Thyroid gland (tissue), 4 donors: ENCODE measurements around the gene GFER. TPM values are rescaled to one million over a fixed set of nuclear protein-coding genes. Genes with fewer than 3 reads are reported as not detected.

ENCODE experiments used
- DNase-seq, 2 donors: peaks; one replicate each; pipeline ENCODE4 v3.0.0-alpha.2; 2019
- H3K27ac ChIP-seq, 3 donors: fragments of 200-600 bp; sonication (generic); 1 replicate in 2 of 3; 2 replicates in 1 of 3; pipeline ENCODE4 v1.5.1; 2016 to 2019; ENCODE audit warnings: mild to moderate bottlenecking in 1 of 3, moderate library complexity in 1 of 3
- H3K27me3 ChIP-seq: fragments of 200-600 bp; sonication (generic); one replicate; pipeline ENCODE4 v1.5.1; 2019
- H3K36me3 ChIP-seq, 2 donors: fragments of 200-600 bp; sonication (generic); one replicate each; pipeline ENCODE4 v1.5.1; 2016 to 2019
- H3K4me1 ChIP-seq, 2 donors: fragments of 200-600 bp; sonication (generic); one replicate each; pipeline ENCODE4 v1.5.1; 2017 to 2019
- H3K4me3 ChIP-seq, 3 donors: fragments of 200-600 bp; sonication (generic); replicated peaks in 1 of 3; 1 replicate in 2 of 3; 2 replicates in 1 of 3; pipeline ENCODE4 v1.5.1; 2016; ENCODE audit warnings: mild to moderate bottlenecking in 1 of 3
- H3K9me3 ChIP-seq: fragments of 200-600 bp; sonication (generic); one replicate; pipeline ENCODE4 v1.5.1; 2017
- CTCF ChIP-seq, 6 experiments: fragments of 200-600 bp in 3 of 6; fragments of 450-650 bp in 3 of 6; sonication (generic) in 3 of 6; IDR thresholded peaks; one replicate each; pipeline ENCODE4 v1.5.1; 2016 to 2019; ENCODE audit warnings: antibody characterized with exemption in 6 of 6, mild to moderate bottlenecking in 2 of 6, inconsistent platforms in 1 of 6, moderate library complexity in 1 of 6
- POLR2A ChIP-seq, 2 donors: fragments of 450-650 bp; IDR thresholded peaks; one replicate each; pipeline ENCODE4 v1.6.1; 2017; ENCODE audit warnings: antibody characterized with exemption in 2 of 2, mild to moderate bottlenecking in 2 of 2, moderate library complexity in 1 of 2
- WGBS, 2 donors: methylation state at CpG; one replicate each; pipeline ENCODE4 v1.1.5; 2017; 5-methylcytosine and 5-hydroxymethylcytosine counted together
- intact Hi-C: fragments of 100-400 bp; cut with DNase I; formaldehyde crosslinking; loops from one replicate; pipeline ENCODE4 v1.15.1; 2023
- total RNA-seq, 4 donors: library from RNA; depleted of rRNA; stranded (reverse); fragments of >200 nt; gene quantifications; one replicate each; pipeline ENCODE4 v1.2.3, GENCODE V29; 2016

The GFER gene
- total RNA-seq, 4 donors from 2014 or later: 7.8 to 37.2 (median 22.3) TPM

GRCh38 chr16:1977875-1978268 is 6.1 kb upstream of the GFER start:
- TF ChIP-seq CTCF (IDR thresholded peaks at IDR 0.05) (no peak), POLR2A (IDR thresholded peaks at IDR 0.05) (no peak)
- Histone ChIP-seq H3K9me3 (no peaks in the 10 kb centered on the region), H3K36me3 (peaks cover 43 to 50% of the 10 kb centered on the region in 2 donors), H3K4me1 (peaks cover 1 to 13% of the 10 kb centered on the region in 2 donors), H3K27ac (no peak overlapping the region), H3K27me3 (peaks cover 13% of the 10 kb centered on the region), H3K4me3 (no peak overlapping the region)
- DNase-seq: no peak
- WGBS, 2 donors: 93 to 95% methylated on average over 10 to 13 of the region's 18 CpGs
- intact Hi-C loops: no loop called here

GRCh38 chr16:1978476-1979120 is 5.4 kb upstream of the GFER start:
- TF ChIP-seq POLR2A (IDR thresholded peaks at IDR 0.05): no peak
- no peak for TF ChIP-seq CTCF (IDR thresholded peaks at IDR 0.05)
- Histone ChIP-seq H3K4me1 (peaks cover 5 to 13% of the 10 kb centered on the region in 2 donors), H3K27ac (no peak overlapping the region), H3K4me3 (no peak overlapping the region), H3K36me3 (peaks cover 43 to 50% of the 10 kb centered on the region in 2 donors), H3K9me3 (no peaks in the 10 kb centered on the region), H3K27me3 (peaks cover 13% of the 10 kb centered on the region)
- intact Hi-C loops: no loop called here
- DNase-seq: no peak
- WGBS, 2 donors: 76 to 97% methylated on average over 5 to 13 of the region's 37 CpGs

DNA sequence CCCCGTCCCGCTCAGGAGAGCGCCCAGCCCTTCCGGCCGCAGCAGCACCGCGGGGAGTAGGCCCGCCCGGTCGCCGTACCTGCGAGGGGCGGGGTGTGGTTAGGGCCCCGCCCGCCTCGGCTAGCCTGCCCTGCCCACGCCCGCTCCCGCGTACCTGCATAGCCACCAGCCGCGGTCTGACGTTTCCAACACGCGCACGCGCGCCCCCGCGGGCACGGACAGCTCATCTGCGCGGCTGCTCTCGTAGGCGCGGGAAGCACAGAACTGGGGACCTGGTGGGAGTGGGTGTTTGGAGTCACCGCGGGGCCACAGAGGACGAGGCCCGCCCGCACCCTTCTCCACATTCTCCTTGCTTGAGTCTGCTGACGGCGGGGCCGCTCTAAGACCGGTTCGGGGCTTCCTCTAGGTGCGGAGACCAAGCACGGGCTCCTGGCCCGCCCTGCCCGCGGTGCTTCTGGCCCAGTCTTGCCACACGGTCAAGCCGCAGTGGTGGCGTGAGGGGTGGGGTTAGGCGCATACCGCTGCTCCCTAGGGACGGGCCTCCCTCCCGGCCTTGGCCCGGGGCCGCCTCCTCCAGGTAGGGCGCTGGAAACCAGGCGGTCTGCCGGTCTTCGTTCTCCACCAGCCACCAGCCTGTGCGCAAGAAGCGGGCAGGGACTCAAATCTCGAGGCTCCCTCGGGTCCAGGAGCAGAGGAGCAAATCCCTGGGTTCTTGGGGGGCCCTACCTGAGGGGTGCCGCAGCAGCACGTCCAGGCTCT is 4.5 kb upstream of the GFER start:
- TF ChIP-seq CTCF (IDR thresholded peaks at IDR 0.05) (no peak), POLR2A (IDR thresholded peaks at IDR 0.05) (peak in 1 of 2 donors; percentile 12)
- Histone ChIP-seq H3K36me3 (peaks cover 42 to 45% of the 10 kb centered on the region in 2 donors), H3K9me3 (no peaks in the 10 kb centered on the region), H3K4me1 (peaks cover 5 to 15% of the 10 kb centered on the region in 2 donors), H3K27ac (no peak overlapping the region), H3K4me3 (no peak overlapping the region), H3K27me3 (peaks cover 13% of the 10 kb centered on the region)
- peak; percentile 30 to 54 for DNase-seq
- WGBS, 2 donors: 28 to 38% methylated on average over 11 to 43 of the region's 70 CpGs
- intact Hi-C loops: no loop called here

DNA sequence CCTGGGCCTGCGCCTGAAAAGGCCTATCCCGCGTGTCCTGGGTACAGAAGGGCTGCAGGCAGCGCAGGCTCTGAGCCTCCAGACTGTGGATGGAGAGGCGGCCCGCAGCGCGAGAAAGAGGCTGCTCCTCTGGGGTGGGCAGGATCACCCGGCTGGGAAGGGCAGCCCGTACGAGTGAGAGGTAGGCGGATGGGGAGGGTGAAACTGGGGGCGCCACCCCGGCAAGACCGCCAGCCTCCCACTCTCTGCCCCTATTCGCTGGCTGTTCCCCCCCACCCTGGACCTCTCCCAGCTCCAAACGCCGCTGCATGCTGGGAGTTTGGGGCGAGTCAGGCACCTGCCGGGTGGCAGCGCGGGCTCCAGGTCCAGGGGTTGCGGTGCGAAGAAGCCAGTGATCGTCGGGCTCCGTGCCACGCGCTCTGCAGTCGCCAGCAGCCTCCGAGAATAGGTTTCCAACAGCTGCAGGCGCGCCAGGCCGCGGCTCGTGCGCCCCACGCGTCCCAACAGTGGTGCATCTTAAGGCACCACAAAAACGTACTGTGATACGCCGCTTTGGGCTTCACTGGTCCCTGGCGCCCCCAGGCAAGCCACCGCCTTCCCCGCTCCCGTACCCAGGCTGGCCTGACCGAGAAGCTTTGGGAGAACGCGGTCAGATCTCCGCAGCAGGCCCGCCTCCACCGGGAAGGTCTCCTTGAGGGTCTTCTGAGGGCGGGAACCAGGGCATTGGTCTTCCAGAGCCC is 3.8 kb upstream of the GFER start:
- H3K4me1 ChIP-seq: peaks cover 5 to 22% of the 10 kb centered on the region in 2 donors

More for the DNA sequence above, 3.8 kb upstream of the GFER start:
- intact Hi-C loops: no loop called here
- Histone ChIP-seq H3K27me3 (peaks cover 13% of the 10 kb centered on the region), H3K27ac (no peak overlapping the region), H3K9me3 (no peaks in the 10 kb centered on the region), H3K4me3 (no peak overlapping the region), H3K36me3 (peaks cover 35 to 38% of the 10 kb centered on the region in 2 donors)
- DNase-seq: no peak
- WGBS, 2 donors: 2 to 8% methylated on average over 10 to 13 of the region's 53 CpGs
- TF ChIP-seq CTCF (IDR thresholded peaks at IDR 0.05) (no peak), POLR2A (IDR thresholded peaks at IDR 0.05) (no peak)
